ENCODE data around the gene FAM9A. TPM values are rescaled to one million over a fixed set of nuclear protein-coding genes. Genes with fewer than 3 reads are reported as not detected.

Gene FAM9A
- total and polyA plus RNA-seq, 2 of the 4 experiments (the other 2 are of a cell fraction): not detected

- dilution Hi-C loops (cut with HindIII; ENCODE audit: low sequenced_read_pairs, unreplicated experiment): no loop called here
- Histone ChIP-seq H3K9ac (ENCODE audit: low read depth, low read length) (no peak overlapping the region), H3K56ac (ENCODE audit: extremely low read depth, insufficient read depth, low read length) (no peak overlapping the region), H4K91ac (ENCODE audit: insufficient read depth, low read depth, low read length) (no peak overlapping the region), H3K79me1 (ENCODE audit: low read depth in 1 of 2, low read length in 2 of 2) (no peaks in the 10 kb centered on the region), H3K27ac (ENCODE audit: insufficient read depth, low read length) (no peak overlapping the region), H2AFZ (replicated peaks; ENCODE audit: low read length, poor library complexity) (no peak overlapping the region), H2BK120ac (ENCODE audit: low read depth, low read length) (no peak overlapping the region), H2AK9ac (replicated peaks; ENCODE audit: low read depth, low read length, poor library complexity) (no peak overlapping the region), H3K4me1 (ENCODE audit: control insufficient read depth, insufficient read depth, low read length) (no peaks in the 10 kb centered on the region), H3K36me3 (ENCODE audit: control insufficient read depth, insufficient read depth, low read length) (no peaks in the 10 kb centered on the region), H3K4me3 (ENCODE audit: insufficient read depth, low read depth, low read length) (no peak overlapping the region), H3K9me1 (ENCODE audit: insufficient read depth, low read length) (no peaks in the 10 kb centered on the region), H3K4ac (ENCODE audit: low read depth, low read length) (no peak overlapping the region), H3K23ac (ENCODE audit: low read depth, low read length) (no peak overlapping the region), H3K4me2 (ENCODE audit: low read depth, low read length) (no peak overlapping the region), H2BK5ac (ENCODE audit: low read depth, low read length, poor library complexity, severe bottlenecking) (no peak overlapping the region), H2BK15ac (ENCODE audit: low read depth, low read length) (no peak overlapping the region), H3K14ac (replicated peaks; ENCODE audit: low read depth, low read length) (no peak overlapping the region), H4K20me1 (ENCODE audit: insufficient read depth, low read length) (no peaks in the 10 kb centered on the region), H3K27me3 (ENCODE audit: control insufficient read depth, insufficient read depth, low read length) (peaks cover 2% of the 10 kb centered on the region), H4K8ac (ENCODE audit: low read depth in 2 of 2, low read length in 2 of 2) (no peak overlapping the region), H4K5ac (ENCODE audit: low read depth, low read length) (no peak overlapping the region), H2AK5ac (ENCODE audit: low read depth, low read length) (no peak overlapping the region), H3K9me3 (ENCODE audit: control insufficient read depth, insufficient read depth, low read length) (no peaks in the 10 kb centered on the region), H3K18ac (ENCODE audit: low read depth, low read length) (no peak overlapping the region), H2BK20ac (ENCODE audit: low read depth, low read length) (no peak overlapping the region)
- BruUV-seq (replicated peaks): no TSS peak
- ATAC-seq (ENCODE audit: low read depth): no peak
- ChIA-PET POLR2A (ENCODE audit: unreplicated experiment) (no interaction called here), CTCF (no interaction called here)
- intact Hi-C loops (cut with micrococcal nuclease): no loop called here
- DNase-seq: no peak
- TF ChIP-seq ELK1 (IDR thresholded peaks at IDR 0.05; ENCODE audit: borderline replicate concordance, low read depth, low read length): no peak
- no peak for TF ChIP-seq CTCF (conservative IDR thresholded peaks at IDR 0.05; ENCODE audit: low read depth, low read length)
- TF ChIP-seq CHD1 (IDR thresholded peaks at IDR 0.05; ENCODE audit: low read depth, low read length): no peak
- no peak for TF ChIP-seq USF2 (IDR thresholded peaks at IDR 0.05; ENCODE audit: low read depth, low read length)
- no peak for TF ChIP-seq MAZ (IDR thresholded peaks at IDR 0.05; ENCODE audit: borderline replicate concordance, low read depth, low read length)
- no peak for TF ChIP-seq RCOR1 (IDR thresholded peaks at IDR 0.05; ENCODE audit: insufficient replicate concordance, low read length)
- no peak for TF ChIP-seq BHLHE40 (IDR thresholded peaks at IDR 0.05; ENCODE audit: low read depth, low read length)
- TF ChIP-seq CEBPB (IDR thresholded peaks at IDR 0.05; ENCODE audit: low read depth, low read length): no peak
- TF ChIP-seq NFE2L2 (IDR thresholded peaks at IDR 0.05; ENCODE audit: low read depth, low read length): no peak
- no peak for TF ChIP-seq MAFK (IDR thresholded peaks at IDR 0.05; ENCODE audit: low read depth, low read length)
- no peak for TF ChIP-seq MXI1 (IDR thresholded peaks at IDR 0.05; ENCODE audit: borderline replicate concordance, low read depth, low read length)
- no peak for TF ChIP-seq SMC3 (IDR thresholded peaks at IDR 0.05; ENCODE audit: low read depth, low read length)
- TF ChIP-seq RFX5 (IDR thresholded peaks at IDR 0.05; ENCODE audit: low read depth, low read length): no peak
- no peak for TF ChIP-seq POLR2A (IDR thresholded peaks at IDR 0.05; ENCODE audit: low read depth, low read length)
- no peak for TF ChIP-seq RAD21 (IDR thresholded peaks at IDR 0.05; ENCODE audit: low read length)
- TF ChIP-seq FOS (IDR thresholded peaks at IDR 0.05; ENCODE audit: low read depth, low read length): no peak
- in situ Hi-C loops (cut with MboI; ENCODE audit: low sequenced_read_pairs): loop anchor here (25.0 kb wide), 1 partner anchor 1304 kb away; no protein-coding TSS in a partner anchor
These were observed 7.5 kb upstream of the FAM9A start for GRCh38 chrX:8808661-8809060.
